WTC11 (cell line): ENCODE data around the gene EXPH5. TPM values are rescaled to one million over a fixed set of nuclear protein-coding genes. Genes with fewer than 3 reads are reported as not detected.

Experiments
- ATAC-seq: fragments of 200-7000 bp; cut with Tn5 transposase; 2 replicates; pipeline ENCODE4 v1.10.0; 2021; ENCODE audit warnings: mild to moderate bottlenecking, moderate library complexity
- CTCF ChIA-PET: fragments of 300-600 bp; sonication (Branson Sonifier 250); formaldehyde crosslinking; loops from one replicate; lab custom pipeline; 2021; ENCODE audit warnings: antibody characterized with exemption; lab: Charles Lee
- POLR2A ChIA-PET: fragments of 350-600 bp; sonication (Branson Sonifier 250); formaldehyde crosslinking; loops from one replicate; lab custom pipeline; 2021; ENCODE audit warnings: antibody characterized with exemption; lab: Charles Lee
- DNase-seq: peaks from one replicate; pipeline ENCODE4 v3.0.0; 2021; ENCODE audit warnings: low spot score
- H3K27ac Mint-ChIP-seq: 2 replicates; pipeline ENCODE4 v1.8.0; 2021; ENCODE audit warnings: mixed read lengths
- H3K27me3 Mint-ChIP-seq: 2 replicates; pipeline ENCODE4 v1.8.0; 2021; ENCODE audit warnings: low read depth, mild to moderate bottlenecking, moderate library complexity, mixed read lengths
- H3K36me3 Mint-ChIP-seq: 2 replicates; pipeline ENCODE4 v1.8.0; 2021; ENCODE audit warnings: mixed read lengths
- H3K4me1 Mint-ChIP-seq: 2 replicates; pipeline ENCODE4 v1.8.0; 2022; ENCODE audit warnings: mixed read lengths
- H3K4me3 Mint-ChIP-seq: 2 replicates; pipeline ENCODE4 v1.8.0; 2021; ENCODE audit warnings: mild to moderate bottlenecking, moderate library complexity, mixed read lengths
- H3K9me3 Mint-ChIP-seq: 2 replicates; pipeline ENCODE4 v1.8.0; 2021; ENCODE audit warnings: mixed read lengths
- ATF2 ChIP-seq: sonication (generic); formaldehyde crosslinking; IDR thresholded peaks from 2 replicates; pipeline ENCODE4 v1.8.1; 2022; ENCODE audit warnings: low read depth, missing genetic modification reagents, borderline replicate concordance
- CREM ChIP-seq: sonication (generic); formaldehyde crosslinking; IDR thresholded peaks from 2 replicates; pipeline ENCODE4 v1.8.1; 2022; ENCODE audit warnings: mild to moderate bottlenecking, missing genetic modification reagents, moderate library complexity
- E2F5 ChIP-seq: sonication (generic); formaldehyde crosslinking; IDR thresholded peaks from 2 replicates; pipeline ENCODE4 v1.8.1; 2022; ENCODE audit warnings: mild to moderate bottlenecking, moderate library complexity, missing genetic modification reagents
- EMX1 ChIP-seq: fragments of 250-450 bp; sonication (Bioruptor Pico); IDR thresholded peaks from 2 replicates; pipeline ENCODE4 v1.8.0; 2021; ENCODE audit warnings: mild to moderate bottlenecking
- ESRRA ChIP-seq: sonication (generic); formaldehyde crosslinking; IDR thresholded peaks from 2 replicates; pipeline ENCODE4 v1.8.1; 2022; ENCODE audit warnings: mild to moderate bottlenecking, missing genetic modification reagents, borderline replicate concordance
- NR3C1 ChIP-seq: sonication (generic); formaldehyde crosslinking; conservative IDR thresholded peaks from 2 replicates; pipeline ENCODE4 v1.8.1; 2023; ENCODE audit warnings: low read depth, mild to moderate bottlenecking, missing genetic modification reagents
- PREB ChIP-seq: sonication (generic); formaldehyde crosslinking; IDR thresholded peaks from 2 replicates; pipeline ENCODE4 v1.8.1; 2022; ENCODE audit warnings: mild to moderate bottlenecking, missing genetic modification reagents, moderate library complexity, borderline replicate concordance
- SOX15 ChIP-seq: fragments of 250-450 bp; sonication (Bioruptor Pico); IDR thresholded peaks from 2 replicates; pipeline ENCODE4 v1.9.0; 2021; ENCODE audit warnings: mild to moderate bottlenecking
- TCF7 ChIP-seq: sonication (generic); formaldehyde crosslinking; IDR thresholded peaks from 2 replicates; pipeline ENCODE4 v1.8.0; 2022; ENCODE audit warnings: mild to moderate bottlenecking, low read depth, missing genetic modification reagents, moderate library complexity
- TEAD1 ChIP-seq: sonication (generic); formaldehyde crosslinking; IDR thresholded peaks from 2 replicates; pipeline ENCODE4 v1.8.0; 2022; ENCODE audit warnings: mild to moderate bottlenecking, missing genetic modification reagents
- TP53 ChIP-seq: sonication (generic); formaldehyde crosslinking; IDR thresholded peaks from 2 replicates; pipeline ENCODE4 v1.8.1; 2023; ENCODE audit warnings: mild to moderate bottlenecking, missing genetic modification reagents
- ZNF121 ChIP-seq: sonication (generic); formaldehyde crosslinking; IDR thresholded peaks from 2 replicates; pipeline ENCODE4 v1.8.0; 2023; ENCODE audit warnings: missing genetic modification reagents
- ZNF219 ChIP-seq: sonication (generic); formaldehyde crosslinking; IDR thresholded peaks from 2 replicates; pipeline ENCODE4 v1.8.0; 2023; ENCODE audit warnings: missing genetic modification reagents, mild to moderate bottlenecking, borderline replicate concordance
- ZNF416 ChIP-seq: fragments of 250-450 bp; sonication (Bioruptor Pico); IDR thresholded peaks from 2 replicates; pipeline ENCODE4 v1.9.0; 2021; ENCODE audit warnings: mild to moderate bottlenecking, inconsistent platforms
- ZNF423 ChIP-seq: fragments of 250-450 bp; sonication (Bioruptor Pico); IDR thresholded peaks from 2 replicates; pipeline ENCODE4 v2.1.2; 2022; ENCODE audit warnings: mild to moderate bottlenecking, moderate library complexity
- ZNF512 ChIP-seq: sonication (generic); formaldehyde crosslinking; IDR thresholded peaks from 2 replicates; pipeline ENCODE4 v1.8.1; 2022; ENCODE audit warnings: missing genetic modification reagents, borderline replicate concordance
- total RNA-seq: library from RNA; stranded (reverse); gene quantifications from 3 replicates; pipeline ENCODE4 v1.2.3, GENCODE V29; 2021
- TF ChIP-seq, protein P1 (sequence below): fragments of 250-450 bp; sonication (Bioruptor Pico); conservative IDR thresholded peaks from 2 replicates; pipeline ENCODE4 v1.9.0; 2021; ENCODE audit warnings: mild to moderate bottlenecking
- TF ChIP-seq, protein P2 (sequence below): sonication (generic); formaldehyde crosslinking; conservative IDR thresholded peaks from 2 replicates; pipeline ENCODE4 v1.8.1; 2023; ENCODE audit warnings: mild to moderate bottlenecking, low read depth, missing genetic modification reagents, moderate library complexity
- TF ChIP-seq, protein P3 (sequence below): sonication (generic); formaldehyde crosslinking; IDR thresholded peaks from 2 replicates; pipeline ENCODE4 v1.8.0; 2023; ENCODE audit warnings: mild to moderate bottlenecking, missing genetic modification reagents

The EXPH5 gene
- total RNA-seq, 1 experiment from 2014 or later = 11.2 TPM

DNA sequence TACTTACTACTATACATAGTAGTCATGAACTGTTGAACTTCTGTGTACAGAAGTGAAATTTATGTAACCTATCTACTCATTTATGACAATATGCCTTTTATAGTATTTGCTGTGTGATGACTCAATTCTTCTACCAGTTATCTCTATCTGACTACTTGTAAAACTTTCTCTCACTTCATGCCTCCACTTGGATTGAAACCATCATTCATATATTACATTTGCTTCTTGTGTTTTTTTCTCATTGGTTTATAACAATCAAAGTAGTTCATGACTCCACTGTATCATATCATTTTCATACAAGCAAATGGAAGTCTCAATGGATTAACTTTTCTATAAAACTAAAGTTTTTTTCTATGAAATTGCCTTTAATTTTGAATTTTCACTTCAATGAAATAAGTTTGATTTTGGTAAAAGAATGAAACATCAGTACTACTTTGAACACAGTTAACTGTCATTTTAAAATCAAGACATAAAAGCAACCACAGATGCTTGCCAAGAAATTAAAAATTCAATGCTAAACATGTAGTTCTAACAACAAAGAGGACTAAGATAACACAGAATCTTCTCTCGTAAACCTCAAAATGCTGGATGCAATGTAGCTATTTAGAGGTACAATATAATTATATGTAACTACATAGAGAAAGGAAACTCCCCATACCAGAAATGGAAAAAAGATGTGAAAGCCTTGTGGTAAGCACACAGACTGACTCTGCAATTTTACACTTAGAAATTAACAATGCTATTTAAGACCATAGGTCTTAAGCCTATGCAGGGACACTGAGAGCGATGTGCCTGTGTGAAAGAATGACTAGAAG, 27.6 kb upstream of the EXPH5 start:
- no peaks in the 10 kb centered on the region for H3K36me3 Mint-ChIP-seq
- peaks cover 6% of the 10 kb centered on the region; the same call in 1 of the 2 replicates for H3K9me3 Mint-ChIP-seq
- H3K4me3 Mint-ChIP-seq = no peak overlapping the region
- no peak for DNase-seq
- POLR2A ChIA-PET = interaction anchor here (0.7 kb wide), 1 partner anchor 27 kb away, joined by 3 read pairs; no protein-coding TSS in a partner anchor
- no peak for TF ChIP-seq NR3C1 (CRISPR knock-in tag)
- no peak for TF ChIP-seq ZNF219 (CRISPR knock-in tag)
- TF ChIP-seq CREM (CRISPR knock-in tag) = no peak
- no peak for TF ChIP-seq TP53 (CRISPR knock-in tag)
- TF ChIP-seq, protein P1, sequence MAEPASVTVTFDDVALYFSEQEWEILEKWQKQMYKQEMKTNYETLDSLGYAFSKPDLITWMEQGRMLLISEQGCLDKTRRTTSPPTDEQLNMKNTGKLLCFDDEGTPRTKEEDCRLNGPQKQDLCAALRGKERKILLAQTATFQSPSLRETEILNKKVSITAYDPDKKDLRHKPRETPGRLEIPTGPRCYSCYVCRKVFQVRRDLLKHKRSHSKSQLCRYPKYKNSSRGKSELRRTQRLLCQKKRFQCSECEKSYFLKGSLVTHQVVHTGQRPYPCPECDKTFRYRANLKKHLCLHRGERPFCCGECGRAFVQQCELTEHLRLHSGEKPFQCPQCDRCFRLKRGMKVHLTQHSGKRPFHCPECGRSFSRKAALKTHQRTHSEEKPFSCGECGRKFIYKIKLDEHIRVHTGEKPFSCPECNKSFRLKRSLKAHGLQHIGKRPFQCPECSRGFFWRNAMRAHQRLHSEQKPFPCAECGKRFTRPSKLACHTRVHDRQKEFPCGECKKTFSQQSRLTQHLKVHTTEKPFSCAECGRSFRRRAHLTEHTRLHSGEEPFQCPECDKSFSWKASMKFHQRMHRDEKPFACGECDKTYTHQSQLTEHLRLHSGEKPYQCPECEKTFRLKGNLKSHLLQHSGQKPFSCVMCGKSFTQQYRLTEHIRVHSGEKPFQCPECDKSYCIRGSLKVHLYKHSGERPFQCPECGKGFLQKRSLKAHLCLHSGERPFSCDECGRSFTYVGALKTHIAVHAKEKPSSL (CRISPR knock-in tag) = no peak
- no peak for TF ChIP-seq ATF2
- no peak for TF ChIP-seq PREB
- TF ChIP-seq E2F5 (CRISPR knock-in tag) = no peak
- TF ChIP-seq, protein P2, sequence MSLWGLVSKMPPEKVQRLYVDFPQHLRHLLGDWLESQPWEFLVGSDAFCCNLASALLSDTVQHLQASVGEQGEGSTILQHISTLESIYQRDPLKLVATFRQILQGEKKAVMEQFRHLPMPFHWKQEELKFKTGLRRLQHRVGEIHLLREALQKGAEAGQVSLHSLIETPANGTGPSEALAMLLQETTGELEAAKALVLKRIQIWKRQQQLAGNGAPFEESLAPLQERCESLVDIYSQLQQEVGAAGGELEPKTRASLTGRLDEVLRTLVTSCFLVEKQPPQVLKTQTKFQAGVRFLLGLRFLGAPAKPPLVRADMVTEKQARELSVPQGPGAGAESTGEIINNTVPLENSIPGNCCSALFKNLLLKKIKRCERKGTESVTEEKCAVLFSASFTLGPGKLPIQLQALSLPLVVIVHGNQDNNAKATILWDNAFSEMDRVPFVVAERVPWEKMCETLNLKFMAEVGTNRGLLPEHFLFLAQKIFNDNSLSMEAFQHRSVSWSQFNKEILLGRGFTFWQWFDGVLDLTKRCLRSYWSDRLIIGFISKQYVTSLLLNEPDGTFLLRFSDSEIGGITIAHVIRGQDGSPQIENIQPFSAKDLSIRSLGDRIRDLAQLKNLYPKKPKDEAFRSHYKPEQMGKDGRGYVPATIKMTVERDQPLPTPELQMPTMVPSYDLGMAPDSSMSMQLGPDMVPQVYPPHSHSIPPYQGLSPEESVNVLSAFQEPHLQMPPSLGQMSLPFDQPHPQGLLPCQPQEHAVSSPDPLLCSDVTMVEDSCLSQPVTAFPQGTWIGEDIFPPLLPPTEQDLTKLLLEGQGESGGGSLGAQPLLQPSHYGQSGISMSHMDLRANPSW (CRISPR knock-in tag) = no peak
- TF ChIP-seq TEAD1 (CRISPR knock-in tag) = no peak
- no peak for TF ChIP-seq ESRRA
- TF ChIP-seq ZNF416 (CRISPR knock-in tag) = no peak
- no peak for TF ChIP-seq SOX15
- TF ChIP-seq ZNF121 (CRISPR knock-in tag) = no peak
- TF ChIP-seq ZNF423 (CRISPR knock-in tag) = no peak
- no peaks in the 10 kb centered on the region for H3K27me3 Mint-ChIP-seq
- CTCF ChIA-PET = no interaction called here
- no peak for ATAC-seq
- H3K27ac Mint-ChIP-seq = no peak overlapping the region
- H3K4me1 Mint-ChIP-seq = peaks cover 16% of the 10 kb centered on the region

- Mint-ChIP-seq H3K27ac (no peak overlapping the region), H3K4me1 (peaks cover 8% of the 10 kb centered on the region), H3K36me3 (no peaks in the 10 kb centered on the region), H3K27me3 (no peaks in the 10 kb centered on the region), H3K4me3 (no peak overlapping the region), H3K9me3 (no peaks in the 10 kb centered on the region)
- CTCF ChIA-PET = no interaction called here
- no peak for DNase-seq
- POLR2A ChIA-PET = no interaction called here
- ATAC-seq = no peak
- TF ChIP-seq TCF7 (CRISPR knock-in tag) (no peak), EMX1 (no peak), ZNF219 (CRISPR knock-in tag) (no peak), ZNF512 (no peak)
- TF ChIP-seq, protein P3, sequence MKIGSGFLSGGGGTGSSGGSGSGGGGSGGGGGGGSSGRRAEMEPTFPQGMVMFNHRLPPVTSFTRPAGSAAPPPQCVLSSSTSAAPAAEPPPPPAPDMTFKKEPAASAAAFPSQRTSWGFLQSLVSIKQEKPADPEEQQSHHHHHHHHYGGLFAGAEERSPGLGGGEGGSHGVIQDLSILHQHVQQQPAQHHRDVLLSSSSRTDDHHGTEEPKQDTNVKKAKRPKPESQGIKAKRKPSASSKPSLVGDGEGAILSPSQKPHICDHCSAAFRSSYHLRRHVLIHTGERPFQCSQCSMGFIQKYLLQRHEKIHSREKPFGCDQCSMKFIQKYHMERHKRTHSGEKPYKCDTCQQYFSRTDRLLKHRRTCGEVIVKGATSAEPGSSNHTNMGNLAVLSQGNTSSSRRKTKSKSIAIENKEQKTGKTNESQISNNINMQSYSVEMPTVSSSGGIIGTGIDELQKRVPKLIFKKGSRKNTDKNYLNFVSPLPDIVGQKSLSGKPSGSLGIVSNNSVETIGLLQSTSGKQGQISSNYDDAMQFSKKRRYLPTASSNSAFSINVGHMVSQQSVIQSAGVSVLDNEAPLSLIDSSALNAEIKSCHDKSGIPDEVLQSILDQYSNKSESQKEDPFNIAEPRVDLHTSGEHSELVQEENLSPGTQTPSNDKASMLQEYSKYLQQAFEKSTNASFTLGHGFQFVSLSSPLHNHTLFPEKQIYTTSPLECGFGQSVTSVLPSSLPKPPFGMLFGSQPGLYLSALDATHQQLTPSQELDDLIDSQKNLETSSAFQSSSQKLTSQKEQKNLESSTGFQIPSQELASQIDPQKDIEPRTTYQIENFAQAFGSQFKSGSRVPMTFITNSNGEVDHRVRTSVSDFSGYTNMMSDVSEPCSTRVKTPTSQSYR (CRISPR knock-in tag) = no peak
These were observed 25.0 kb upstream of the EXPH5 start for GRCh38 chr11:108618529-108618928.
